Measurements from ENCODE around the gene ANGPTL7. TPM values are rescaled to one million over a fixed set of nuclear protein-coding genes. Genes with fewer than 3 reads are reported as not detected.

Gene ANGPTL7
- total RNA-seq, 1 donor from 2014 or later = not detected

DNA sequence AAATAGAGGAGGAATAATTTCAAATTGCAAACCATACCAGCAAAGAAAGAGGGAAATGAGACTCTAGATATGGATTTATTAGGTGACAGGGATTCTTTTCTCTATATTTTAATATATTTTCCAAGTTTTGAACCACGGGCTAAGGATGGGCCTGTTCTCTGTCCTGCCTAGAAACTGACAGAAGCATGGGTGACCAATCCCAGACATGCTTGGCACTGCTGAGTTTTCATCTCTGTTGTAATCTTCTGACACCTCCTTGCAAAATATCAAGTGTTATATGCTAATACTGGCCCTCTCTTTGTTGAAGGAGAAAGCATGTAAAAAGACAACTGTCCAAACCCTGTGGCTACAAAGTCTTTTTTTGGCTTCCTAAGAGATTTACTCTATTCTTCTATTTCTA, 774 bp upstream of the ANGPTL7 start:
- TF ChIP-seq, protein P1, sequence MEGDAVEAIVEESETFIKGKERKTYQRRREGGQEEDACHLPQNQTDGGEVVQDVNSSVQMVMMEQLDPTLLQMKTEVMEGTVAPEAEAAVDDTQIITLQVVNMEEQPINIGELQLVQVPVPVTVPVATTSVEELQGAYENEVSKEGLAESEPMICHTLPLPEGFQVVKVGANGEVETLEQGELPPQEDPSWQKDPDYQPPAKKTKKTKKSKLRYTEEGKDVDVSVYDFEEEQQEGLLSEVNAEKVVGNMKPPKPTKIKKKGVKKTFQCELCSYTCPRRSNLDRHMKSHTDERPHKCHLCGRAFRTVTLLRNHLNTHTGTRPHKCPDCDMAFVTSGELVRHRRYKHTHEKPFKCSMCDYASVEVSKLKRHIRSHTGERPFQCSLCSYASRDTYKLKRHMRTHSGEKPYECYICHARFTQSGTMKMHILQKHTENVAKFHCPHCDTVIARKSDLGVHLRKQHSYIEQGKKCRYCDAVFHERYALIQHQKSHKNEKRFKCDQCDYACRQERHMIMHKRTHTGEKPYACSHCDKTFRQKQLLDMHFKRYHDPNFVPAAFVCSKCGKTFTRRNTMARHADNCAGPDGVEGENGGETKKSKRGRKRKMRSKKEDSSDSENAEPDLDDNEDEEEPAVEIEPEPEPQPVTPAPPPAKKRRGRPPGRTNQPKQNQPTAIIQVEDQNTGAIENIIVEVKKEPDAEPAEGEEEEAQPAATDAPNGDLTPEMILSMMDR (IDR thresholded peaks at IDR 0.05; ENCODE audit: unreplicated experiment) = no peak
- Mint-ChIP-seq H3K4me3 (no peak overlapping the region), H3K9me3 (no peaks in the 10 kb centered on the region), H3K27me3 (ENCODE audit: low read depth) (no peaks in the 10 kb centered on the region), H3K27ac (no peak overlapping the region), H3K36me3 (peaks cover 22% of the 10 kb centered on the region), H3K4me1 (no peaks in the 10 kb centered on the region)
- no peak for DNase-seq (ENCODE audit: low spot score in 2 of 2, unreplicated experiment in 2 of 2)

DNA sequence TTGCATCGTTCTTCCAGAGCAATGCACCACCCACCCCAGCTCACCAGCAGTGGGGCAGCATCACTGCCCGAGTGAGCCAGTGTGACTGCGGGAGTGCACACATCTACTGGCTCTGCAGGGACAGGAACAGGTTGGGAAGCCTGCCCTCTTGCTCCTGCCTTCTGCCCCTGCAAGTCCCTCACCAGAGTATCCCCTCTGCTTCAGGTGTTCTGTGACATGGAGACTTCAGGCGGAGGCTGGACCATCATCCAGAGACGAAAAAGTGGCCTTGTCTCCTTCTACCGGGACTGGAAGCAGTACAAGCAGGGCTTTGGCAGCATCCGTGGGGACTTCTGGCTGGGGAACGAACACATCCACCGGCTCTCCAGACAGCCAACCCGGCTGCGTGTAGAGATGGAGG, 4.2 kb downstream of the ANGPTL7 start:
- Mint-ChIP-seq H3K27ac (no peak overlapping the region), H3K27me3 (ENCODE audit: low read depth) (no peaks in the 10 kb centered on the region), H3K9me3 (no peaks in the 10 kb centered on the region), H3K36me3 (peaks cover 28% of the 10 kb centered on the region), H3K4me3 (no peak overlapping the region), H3K4me1 (no peaks in the 10 kb centered on the region)
- TF ChIP-seq, protein P1 (IDR thresholded peaks at IDR 0.05; ENCODE audit: unreplicated experiment) = no peak
- no peak for DNase-seq (ENCODE audit: low spot score in 2 of 2, unreplicated experiment in 2 of 2)

DNA sequence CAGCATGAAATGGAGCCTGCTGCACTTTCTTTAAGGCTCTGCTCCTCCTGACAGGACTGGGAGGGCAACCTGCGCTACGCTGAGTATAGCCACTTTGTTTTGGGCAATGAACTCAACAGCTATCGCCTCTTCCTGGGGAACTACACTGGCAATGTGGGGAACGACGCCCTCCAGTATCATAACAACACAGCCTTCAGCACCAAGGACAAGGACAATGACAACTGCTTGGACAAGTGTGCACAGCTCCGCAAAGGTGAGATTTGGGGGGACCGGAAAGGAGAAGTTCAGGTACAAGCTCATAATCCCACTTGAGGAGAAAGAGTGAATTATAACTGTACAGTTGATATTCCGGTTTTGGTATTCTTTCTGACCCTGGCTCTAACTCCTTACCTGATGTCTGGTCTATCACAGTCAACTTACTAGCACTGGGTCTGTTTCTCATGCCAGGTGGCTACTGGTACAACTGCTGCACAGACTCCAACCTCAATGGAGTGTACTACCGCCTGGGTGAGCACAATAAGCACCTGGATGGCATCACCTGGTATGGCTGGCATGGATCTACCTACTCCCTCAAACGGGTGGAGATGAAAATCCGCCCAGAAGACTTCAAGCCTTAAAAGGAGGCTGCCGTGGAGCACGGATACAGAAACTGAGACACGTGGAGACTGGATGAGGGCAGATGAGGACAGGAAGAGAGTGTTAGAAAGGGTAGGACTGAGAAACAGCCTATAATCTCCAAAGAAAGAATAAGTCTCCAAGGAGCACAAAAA, 5.4 kb downstream of the ANGPTL7 start:
- TF ChIP-seq, protein P1 (IDR thresholded peaks at IDR 0.05; ENCODE audit: unreplicated experiment) = no peak
- H3K4me3 Mint-ChIP-seq = no peak overlapping the region
- DNase-seq (ENCODE audit: low spot score in 2 of 2, unreplicated experiment in 2 of 2) = no peak
- no peaks in the 10 kb centered on the region for H3K27me3 Mint-ChIP-seq (ENCODE audit: low read depth)
- no peaks in the 10 kb centered on the region for H3K4me1 Mint-ChIP-seq
- no peaks in the 10 kb centered on the region for H3K9me3 Mint-ChIP-seq
- peaks cover 34% of the 10 kb centered on the region for H3K36me3 Mint-ChIP-seq
- H3K27ac Mint-ChIP-seq = no peak overlapping the region

DNA sequence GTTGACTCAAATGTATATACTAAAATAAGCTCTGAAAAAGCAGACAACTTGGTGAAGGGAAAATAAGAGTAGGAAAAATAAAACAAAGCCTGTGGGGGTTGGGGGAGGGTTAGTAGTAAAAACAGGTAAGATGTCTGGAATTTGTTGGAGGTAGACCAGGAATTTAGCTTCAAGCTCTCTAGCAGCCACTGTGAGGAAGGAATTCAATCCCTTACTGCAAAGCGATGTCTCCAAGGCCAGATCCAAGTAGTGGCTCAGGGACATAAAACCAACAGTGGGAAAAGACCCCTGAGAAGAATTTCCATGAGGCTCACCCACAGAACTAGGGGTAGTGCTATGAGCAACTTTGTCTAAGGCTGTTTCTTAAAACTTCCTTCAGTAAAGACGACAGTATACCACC, 7.8 kb downstream of the ANGPTL7 start:
- H3K9me3 Mint-ChIP-seq = no peaks in the 10 kb centered on the region
- no peak for DNase-seq (ENCODE audit: low spot score in 2 of 2, unreplicated experiment in 2 of 2)
- no peak overlapping the region for H3K27ac Mint-ChIP-seq
- TF ChIP-seq, protein P1 (IDR thresholded peaks at IDR 0.05; ENCODE audit: unreplicated experiment) = no peak
- H3K36me3 Mint-ChIP-seq = peaks cover 33% of the 10 kb centered on the region
- H3K4me1 Mint-ChIP-seq = no peaks in the 10 kb centered on the region
- no peaks in the 10 kb centered on the region for H3K27me3 Mint-ChIP-seq (ENCODE audit: low read depth)
- no peak overlapping the region for H3K4me3 Mint-ChIP-seq

DNA sequence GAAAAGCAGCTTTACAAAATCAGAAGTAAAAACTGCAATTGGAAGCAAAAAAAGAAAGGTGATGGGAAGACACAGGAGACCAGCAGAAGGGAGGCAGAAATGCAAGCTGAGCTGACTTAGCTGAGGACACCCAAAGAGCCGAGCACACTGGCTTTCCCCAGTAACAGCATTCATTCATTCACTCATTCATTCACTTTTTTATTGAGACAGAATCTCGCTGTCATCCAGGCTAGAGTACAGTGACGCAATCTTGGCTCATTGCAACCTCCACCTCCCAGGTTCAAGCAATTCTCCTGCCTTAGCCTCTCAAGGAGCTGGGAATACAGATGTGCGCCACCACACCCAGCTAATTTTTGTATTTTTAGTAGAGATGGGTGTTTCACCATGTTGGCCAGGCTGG, 8.2 kb downstream of the ANGPTL7 start:
- Mint-ChIP-seq H3K36me3 (peaks cover 33% of the 10 kb centered on the region), H3K9me3 (no peaks in the 10 kb centered on the region), H3K27me3 (ENCODE audit: low read depth) (no peaks in the 10 kb centered on the region), H3K4me1 (no peaks in the 10 kb centered on the region), H3K4me3 (no peak overlapping the region), H3K27ac (no peak overlapping the region)
- no peak for DNase-seq (ENCODE audit: low spot score in 2 of 2, unreplicated experiment in 2 of 2)
- TF ChIP-seq, protein P1 (IDR thresholded peaks at IDR 0.05; ENCODE audit: unreplicated experiment) = no peak

All from mesothelial cell of epicardium (in vitro differentiated cells).